ENCODE results near the gene ZNF383.
"Not testable (repeated sequence)": the region's sequence is repeated elsewhere in the genome, so short reads cannot be mapped to it uniquely, and the experiment has no call there.

GRCh38 chr19:37263028-37263427, 45.0 kb downstream of the ZNF383 start:
- not testable (repeated sequence) for TF ChIP-seq CTCF (IDR thresholded peaks at IDR 0.05; ENCODE audit: insufficient read depth, low read depth, low read length); EZH2 (IDR thresholded peaks at IDR 0.05; ENCODE audit: insufficient read depth, low read length)
